ENCODE data around the gene DNAI1.

- TF ChIP-seq CTCF (conservative IDR thresholded peaks at IDR 0.05 in 1 of 2, IDR thresholded peaks at IDR 0.05 in 1 of 2; ENCODE audit: extremely low read depth in 1 of 2, insufficient read depth in 1 of 2, low read depth in 1 of 2, low read length in 2 of 2), result no peak
- TF ChIP-seq EZH2 (IDR thresholded peaks at IDR 0.05; ENCODE audit: borderline replicate concordance, low read length), result no peak
Observed at GRCh38 chr9:34459356-34459755, 751 bp downstream of the DNAI1 start.
